NCI-H1930 (cell line): ENCODE data around the gene RAD23B.
"Not testable (repeated sequence)": the region's sequence is repeated elsewhere in the genome, so short reads cannot be mapped to it uniquely, and the experiment has no call there.

ENCODE experiments used
- DNase-seq, 2 experiments: peaks; one replicate each; lab custom pipeline; 2025; lab: John Stamatoyannopoulos, UW

The RAD23B gene

DNA sequence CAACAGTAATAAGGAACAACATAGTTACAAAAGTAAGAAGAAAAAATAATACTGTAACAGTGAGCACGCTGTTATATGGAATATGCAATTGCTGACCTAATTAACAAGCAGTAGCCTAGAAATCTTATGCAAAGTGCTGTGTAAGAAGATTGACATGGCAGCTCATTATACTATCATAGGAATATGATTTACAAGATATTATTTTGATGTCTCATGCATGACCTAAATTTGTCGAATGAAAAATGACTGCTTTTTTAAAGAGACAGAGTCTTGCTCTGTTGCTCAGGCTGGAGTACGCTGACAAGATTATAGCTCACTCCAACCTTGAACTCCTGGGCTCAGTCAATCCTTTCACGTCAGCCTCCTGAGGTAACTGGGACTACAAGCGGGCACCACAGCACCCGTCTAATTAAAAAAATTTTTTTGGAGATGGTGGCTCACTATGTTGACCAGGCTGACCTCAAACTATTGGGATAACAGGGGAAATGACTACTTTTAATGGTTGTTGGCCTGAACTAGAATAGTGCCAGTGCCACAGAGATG is 10.5 kb downstream of the RAD23B start:
- DNase-seq, result no peak

DNA sequence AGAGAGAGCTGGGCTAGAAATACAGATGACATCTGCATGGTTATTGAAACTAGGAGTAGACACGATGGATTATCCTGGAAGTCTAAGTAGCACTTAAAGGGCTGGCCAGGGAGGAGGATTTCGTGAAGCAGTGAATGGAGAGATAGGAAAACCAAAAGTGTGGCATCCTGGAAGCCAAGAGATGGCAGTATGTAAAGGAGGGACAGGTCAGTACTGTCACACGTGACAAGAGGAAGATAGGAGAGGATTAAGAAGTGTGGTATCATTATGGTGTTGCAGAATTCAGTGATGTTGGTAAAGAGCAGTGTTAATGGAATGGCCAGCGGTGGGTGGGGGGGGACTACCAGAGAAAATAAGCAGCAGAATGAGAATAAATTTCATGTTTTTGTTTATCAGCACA is 11.7 kb downstream of the RAD23B start:
- no peak for DNase-seq

DNA sequence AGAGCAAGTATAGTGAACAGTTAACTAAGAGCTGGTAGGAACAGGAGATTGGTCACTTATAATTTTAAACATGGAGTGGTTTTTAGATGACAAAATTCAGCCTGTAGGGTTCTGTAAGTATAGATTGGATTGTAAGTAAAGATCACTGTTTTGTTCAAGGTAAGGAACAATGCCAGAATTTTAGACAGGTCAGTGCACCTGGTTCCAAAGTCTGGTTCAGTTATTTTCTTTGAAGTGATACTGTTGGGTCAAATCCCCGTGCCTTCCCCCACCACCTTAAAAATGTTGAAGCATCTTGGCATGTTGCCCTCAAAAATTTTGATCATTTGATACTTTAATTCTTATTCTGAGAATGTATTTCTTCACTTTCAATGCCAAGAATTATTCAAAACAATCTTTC is 12.9 kb downstream of the RAD23B start:
- no peak for DNase-seq

DNA sequence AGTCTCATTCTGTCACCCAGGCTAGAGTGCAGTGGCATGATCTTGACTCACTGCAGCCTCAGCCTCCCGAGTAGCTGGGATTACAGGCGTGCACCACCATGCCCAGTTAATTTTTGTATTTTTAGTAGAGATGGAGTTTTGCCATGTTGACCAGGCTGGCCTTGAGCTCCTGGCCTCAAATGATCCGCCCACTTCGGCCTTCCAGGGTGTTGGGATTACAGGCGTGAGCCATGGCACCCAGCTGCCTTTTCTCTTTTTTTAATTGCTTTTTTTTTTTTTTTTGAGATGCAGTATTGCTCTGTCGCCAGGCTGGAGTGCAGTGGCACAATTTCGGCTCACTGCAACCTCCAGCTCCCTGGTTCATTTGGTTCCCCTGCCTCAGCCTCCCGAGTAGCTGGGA is 13.5 kb downstream of the RAD23B start:
- DNase-seq, result not testable (repeated sequence)

DNA sequence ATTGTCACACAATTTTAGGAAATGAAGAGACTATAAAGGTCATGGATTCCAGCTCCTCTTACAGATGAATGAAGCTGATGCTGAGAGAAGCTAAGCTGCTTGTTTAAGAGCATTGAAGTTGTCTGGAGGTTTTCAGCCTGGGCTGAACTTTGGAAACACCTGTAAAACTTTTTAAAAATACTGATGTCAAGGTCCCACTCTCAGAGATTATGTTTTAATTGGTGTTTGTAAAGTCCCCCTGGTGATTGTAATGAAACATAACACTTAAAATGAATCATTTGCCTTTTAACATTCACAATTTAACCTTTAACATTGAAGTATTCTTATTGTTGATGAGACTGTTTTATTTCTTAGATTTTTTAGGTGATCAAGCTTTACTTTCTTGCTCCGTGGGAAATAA is 16.4 kb downstream of the RAD23B start:
- DNase-seq, result no peak

DNA sequence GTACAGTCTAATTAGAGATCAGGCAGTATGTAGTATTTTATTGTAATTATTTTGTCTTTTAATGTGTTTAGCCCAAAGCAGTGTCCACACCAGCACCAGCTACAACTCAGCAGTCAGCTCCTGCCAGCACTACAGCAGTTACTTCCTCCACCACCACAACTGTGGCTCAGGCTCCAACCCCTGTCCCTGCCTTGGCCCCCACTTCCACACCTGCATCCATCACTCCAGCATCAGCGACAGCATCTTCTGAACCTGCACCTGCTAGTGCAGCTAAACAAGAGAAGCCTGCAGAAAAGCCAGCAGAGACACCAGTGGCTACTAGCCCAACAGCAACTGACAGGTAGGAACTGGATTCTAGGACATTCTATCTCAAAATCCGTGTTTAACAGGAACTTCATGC is 23.2 kb downstream of the RAD23B start:
- DNase-seq, result no peak

DNA sequence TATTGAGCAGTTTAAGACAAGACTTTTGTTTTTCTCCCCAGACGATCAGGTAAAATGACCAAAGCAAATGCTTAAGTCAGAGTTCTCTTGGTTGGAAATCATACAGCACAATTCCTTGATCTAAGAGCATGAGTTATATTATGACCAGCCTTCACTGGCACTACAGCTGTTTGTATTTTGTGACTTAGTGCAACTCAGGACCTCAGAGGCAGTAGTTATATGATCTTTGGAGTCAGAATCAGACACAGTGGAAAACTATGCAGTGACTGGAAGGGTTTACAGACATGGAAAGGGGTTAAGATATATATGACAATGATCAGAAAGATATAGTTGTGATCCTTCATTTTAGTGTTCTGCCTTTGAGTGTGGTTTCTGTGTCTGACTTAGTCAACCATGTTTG is 24.3 kb downstream of the RAD23B start:
- DNase-seq, result no peak

DNA sequence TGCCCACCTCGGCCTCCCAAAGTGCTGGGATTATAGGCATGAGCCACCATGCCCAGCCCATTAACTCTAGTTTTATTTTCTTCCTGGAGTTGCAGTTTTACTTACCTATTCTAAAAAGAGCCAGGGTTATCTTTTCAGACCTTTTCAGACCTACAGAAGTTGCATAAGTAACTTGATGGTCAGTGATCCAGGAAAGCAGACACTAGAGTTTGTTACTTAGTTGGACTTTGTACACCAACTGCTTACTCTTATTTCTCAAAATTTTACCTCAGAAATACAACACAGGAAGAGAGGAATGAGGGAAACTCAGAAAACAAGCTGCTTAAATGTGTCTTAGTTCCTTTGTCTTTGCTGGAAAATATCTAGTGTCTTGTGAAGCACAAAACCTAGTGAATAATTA is 25.4 kb downstream of the RAD23B start:
- no peak for DNase-seq

DNA sequence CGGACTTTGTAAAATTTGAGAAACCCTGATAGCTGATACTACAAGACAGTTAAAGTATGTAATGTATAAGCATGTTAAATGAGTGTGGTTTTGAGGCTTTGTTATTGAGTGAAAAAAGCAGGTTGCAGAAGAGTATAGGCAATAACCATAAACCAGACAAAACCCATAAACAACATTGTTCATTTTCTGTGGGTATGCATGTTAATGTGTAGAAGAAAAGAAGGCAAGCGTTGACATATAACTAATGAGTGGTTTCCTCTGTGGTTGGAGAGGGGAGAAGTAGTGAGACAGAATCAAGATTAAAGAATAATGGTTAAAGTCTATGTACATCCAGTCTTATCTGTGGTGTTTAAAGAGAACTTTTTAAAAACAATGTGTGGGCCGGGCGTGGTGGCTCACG is 26.2 kb downstream of the RAD23B start:
- DNase-seq, result no peak

DNA sequence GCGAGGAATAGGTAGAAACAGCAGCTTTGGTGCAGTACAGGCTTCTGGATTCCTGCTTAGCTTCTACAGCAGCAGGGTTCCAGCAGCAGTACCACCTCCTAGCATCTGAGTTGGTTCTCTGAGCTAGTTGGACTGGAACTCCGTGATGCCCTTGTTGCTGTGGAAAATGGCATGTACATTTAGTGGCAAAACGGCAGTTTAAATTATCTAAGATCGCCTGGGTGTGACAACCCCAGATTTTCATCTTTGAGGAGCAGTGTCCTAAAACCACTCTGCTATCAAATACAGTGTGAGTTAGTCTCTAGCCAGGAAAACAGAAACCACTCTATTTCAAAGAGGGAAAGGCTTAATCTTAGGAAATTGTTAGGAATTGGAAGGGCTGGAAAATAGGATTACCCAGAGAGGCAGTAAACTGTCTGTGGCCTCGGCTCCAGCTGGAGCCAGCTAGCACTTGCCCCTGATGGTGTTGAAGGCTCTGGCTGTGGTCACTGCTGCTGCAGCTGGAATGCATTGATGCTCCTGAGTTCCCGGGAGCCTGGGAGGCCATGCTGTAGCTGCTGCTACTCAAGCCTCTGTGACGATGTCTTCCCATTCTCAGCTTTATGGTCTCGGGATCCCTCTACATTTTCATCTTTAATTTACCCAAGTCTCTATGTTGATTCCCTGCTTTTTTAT is 29.4 kb downstream of the RAD23B start:
- DNase-seq, result no peak

DNA sequence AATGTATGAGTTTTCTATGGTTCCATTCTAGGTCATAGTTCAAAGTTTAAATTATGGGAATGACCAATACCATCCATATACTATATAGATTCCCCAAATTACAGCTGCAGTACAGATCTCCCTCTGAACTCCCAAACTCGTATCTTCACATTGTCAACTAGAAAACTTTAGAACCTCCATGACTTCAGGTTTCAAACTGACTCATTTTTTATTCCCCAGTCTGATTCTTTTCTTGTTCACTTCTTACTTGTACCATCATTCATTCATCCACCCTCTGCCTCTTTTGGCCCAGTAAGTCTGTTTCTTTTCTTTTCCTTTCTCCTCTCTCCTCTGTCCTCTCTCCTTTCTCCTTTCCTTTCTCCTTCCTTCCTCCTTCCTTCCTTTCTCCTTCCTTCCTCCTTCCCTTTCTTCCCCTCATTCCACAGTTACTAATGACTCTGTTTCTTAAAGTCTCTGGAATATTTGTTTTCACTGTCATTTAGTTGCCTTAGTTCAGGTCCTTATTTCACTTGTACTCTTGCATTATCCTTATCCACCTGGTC is 30.5 kb downstream of the RAD23B start:
- no peak for DNase-seq

DNA sequence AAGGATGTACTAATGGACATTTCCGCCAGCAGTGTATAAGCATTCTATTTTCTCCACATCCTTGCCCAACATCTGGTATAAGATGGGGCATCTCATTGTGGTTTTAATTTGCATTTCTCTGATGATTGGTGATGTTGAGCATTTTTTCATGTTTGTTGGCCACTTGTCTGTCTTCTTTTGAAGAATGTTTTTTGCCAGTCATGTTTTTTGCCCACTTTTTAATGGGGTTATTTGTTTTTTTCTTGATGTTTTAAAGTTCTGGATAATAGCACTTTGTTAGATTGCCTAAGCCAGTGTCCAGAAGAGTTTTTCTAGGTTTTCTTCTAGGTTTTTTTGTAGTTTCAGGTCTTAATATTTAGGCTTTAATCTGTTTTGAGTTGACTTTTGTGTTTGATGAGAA is 31.7 kb downstream of the RAD23B start:
- no peak for DNase-seq

DNA sequence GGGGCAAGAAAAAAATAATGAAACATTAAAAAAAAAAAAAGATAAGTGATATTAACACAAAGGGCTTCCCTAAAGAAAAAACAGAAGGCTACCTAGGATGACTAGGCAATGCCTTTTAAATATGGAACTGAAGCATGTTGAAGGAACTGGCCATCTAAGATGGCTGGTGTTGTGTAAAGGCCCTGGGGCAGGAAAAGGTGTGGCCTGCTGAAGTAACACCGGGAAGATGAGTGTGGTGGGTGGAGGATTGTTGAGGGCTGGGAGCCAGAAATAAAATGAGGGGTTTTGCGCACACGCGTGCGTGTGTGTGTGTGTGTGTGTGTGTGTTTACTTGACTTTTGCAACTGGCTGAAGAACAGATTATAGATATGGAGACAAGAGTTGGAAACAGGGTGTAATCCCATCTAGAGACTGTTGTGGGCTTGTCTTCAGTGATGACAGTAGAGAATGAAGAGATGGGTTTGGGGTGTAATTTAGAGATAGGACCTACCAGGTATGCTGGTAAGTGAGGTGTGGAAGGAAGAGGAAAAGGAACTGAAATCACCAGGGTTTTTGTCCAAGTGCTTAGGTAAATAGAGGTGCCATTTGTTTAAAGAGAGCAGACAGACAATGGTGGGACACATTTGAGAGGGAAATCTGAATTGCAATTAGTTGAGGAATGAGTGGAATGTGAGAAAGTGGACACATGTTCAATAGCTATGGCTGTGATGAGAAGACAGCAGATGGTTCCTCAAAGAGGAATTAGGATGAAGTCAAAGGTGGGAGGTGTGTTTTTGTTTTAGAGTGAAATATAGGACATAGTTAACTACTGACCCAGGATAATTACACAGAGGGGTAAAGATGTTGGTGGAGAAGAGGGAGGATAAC is 33.9 kb downstream of the RAD23B start:
- no peak for DNase-seq

DNA sequence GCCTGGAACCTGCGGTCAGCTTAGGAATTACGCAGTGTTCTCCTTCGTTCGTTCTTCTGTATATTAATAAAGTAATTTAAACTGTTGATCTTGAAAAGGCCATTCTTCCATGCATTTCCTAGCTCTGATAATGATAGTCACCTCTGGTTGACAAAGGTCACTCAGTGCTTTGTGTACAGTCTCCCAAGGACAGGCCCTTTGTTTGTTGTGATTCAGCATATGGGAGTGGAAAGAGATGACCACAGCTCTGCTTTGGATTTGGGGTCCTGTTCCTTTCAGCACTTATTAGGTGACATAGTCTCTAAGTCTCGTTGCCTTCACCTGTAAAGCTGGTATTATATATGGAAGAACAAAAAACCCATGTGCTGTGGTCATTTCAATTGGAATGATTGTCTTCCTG is 39.6 kb downstream of the RAD23B start:
- DNase-seq, result no peak

DNA sequence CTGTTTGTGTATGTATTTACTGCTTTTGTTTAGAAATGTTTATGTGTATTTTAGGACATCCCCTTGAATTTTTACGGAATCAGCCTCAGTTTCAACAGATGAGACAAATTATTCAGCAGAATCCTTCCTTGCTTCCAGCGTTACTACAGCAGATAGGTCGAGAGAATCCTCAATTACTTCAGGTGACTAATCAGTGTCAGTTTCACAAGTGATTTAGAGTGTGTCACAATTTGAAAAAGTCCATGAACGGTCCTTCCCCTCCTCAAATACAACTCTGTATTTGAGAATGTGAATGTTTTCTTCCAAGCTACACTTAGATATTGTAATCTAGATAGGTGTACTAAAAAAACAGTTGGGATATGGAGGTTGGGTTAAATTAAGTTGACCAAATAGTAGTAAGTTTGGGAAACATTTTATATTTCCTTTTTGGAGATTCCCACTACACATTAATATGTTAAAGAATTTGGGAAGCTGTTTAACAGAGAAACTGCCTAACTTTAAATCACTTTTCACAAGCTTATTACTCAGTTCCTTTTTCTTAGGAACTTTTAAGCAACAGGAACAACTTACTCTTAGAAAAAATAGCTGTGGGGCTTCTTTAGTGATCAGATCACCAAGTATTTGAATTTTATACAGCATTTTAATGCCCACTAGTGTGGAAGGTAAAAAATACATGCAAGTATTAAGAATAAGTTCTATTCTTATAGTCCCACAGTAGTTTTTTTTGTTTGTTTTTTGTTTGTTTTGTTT is 40.9 kb downstream of the RAD23B start:
- no peak for DNase-seq

DNA sequence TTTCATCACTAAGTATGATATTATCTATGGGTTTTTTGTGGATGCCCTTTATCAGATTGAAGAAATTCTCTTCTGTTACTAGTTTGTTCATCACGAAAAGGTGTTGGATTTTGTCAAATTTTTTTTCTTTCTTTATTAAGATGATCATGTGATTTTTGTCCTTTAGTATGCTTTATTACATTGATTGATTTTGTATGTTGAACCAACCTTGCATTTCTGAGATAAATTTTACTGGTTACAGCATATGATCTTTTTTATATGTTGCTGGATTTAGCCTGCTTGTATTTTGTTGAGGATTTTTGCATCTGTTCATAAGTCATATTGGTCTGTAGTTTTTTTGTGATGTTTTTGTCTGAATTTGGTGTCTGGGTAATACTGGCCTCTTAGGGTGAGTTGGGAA is 42.8 kb downstream of the RAD23B start:
- no peak for DNase-seq

DNA sequence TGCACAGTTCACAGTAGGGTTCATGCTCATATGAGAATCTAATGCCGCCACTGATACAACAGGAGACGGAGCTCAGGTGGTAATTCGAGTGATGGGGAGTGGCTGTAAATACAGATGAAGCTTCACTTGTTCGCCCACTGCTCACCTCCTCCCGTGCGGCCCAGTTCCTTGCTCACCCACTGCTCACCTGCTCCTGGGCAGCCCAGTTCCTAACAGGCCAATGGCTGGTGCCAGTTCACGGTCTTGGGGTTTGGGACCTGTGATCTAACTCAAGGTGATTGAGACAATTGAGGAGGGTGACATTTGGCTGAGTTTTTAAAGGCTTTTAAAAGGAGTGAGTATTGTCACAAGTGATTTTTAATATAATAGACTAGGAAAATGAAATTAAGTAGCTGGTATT is 45.4 kb downstream of the RAD23B start:
- no peak for DNase-seq

DNA sequence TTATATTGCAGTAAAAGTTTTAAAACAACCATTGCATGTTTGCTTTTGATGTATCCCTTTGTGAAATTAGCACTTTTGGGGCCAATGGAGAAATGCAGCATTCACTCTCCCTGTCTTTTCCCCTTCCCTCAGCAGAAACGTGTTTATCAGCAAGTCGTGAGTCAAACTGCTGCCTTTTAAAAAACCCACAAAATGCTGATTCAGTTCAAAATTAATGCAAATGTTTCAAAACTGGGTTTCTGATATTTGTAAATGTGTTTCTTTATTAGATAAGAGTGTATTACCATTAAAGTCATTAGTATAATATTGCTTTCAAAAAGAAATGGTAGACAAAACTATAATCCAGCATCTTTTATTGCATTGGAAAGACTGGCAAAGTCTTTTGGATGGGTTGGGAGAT is 47.3 kb downstream of the RAD23B start:
- no peak for DNase-seq

DNA sequence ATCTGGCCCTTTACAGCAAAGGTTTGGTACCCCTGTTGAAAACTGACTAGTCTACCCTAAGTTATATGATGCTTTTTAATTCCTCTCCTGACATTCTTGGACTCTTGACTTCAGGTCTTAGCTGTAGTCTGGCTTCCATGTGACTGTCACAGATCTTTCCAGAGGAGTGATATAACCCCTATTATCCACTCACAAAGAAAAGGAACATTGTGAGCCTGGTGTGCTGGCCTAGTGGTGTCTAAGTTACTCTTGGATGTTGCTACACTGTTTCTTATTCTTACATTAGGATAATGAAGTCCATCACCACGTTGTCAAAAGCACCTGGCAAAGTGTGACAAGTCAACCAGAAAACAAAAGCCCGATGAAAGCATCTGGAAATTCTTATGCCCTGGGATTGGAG is 49.8 kb downstream of the RAD23B start:
- no peak for DNase-seq

DNA sequence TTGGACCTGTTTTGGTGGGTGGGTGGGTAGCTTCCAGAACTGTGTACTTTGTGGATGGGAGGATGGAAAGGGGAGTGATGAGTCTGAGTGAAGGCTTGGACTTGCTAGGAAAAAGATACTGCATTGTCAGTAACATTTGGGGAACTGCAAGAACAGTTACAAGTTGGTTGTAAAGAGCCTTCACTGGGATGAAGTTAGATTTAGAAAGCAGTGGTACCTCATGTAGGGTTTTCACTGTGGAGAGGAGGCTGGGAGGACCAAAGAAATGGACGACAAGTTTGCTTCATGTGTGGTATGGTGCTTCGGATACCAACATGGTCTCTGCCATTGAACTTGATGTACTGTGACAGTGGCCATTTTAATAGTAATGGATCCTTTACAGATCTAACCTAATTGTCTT is 50.3 kb downstream of the RAD23B start:
- no peak for DNase-seq

DNA sequence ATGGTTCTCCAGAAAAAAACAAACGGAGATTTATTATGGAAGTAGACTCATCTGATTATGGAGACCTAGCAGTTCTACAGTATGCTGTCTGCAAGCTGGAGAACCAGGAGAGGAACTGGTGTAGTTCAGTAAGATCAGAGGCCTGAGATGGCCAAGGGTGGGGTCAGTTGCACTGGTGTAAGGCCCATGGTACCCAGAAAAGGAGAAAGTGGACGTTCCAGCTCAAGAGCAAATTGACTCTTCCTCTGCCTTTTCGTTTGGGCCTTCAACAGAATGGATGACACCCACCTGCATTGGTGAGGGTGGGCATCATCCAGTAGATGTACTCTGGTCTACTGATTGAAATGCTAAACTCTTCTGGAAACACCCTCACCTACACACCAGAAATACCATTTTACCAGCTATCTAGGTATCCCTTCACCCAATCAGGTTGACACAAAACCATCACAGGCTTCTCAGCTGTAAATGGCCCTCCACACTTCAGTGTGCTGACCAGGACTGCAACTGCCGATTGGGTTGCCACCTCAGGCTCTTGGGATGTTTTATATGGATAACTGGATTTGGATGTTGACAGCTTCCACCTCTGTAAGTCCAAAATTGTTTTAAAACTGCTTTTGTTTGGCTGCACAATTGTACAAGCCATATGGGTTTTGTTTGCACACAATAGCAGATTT is 51.2 kb downstream of the RAD23B start:
- no peak for DNase-seq

DNA sequence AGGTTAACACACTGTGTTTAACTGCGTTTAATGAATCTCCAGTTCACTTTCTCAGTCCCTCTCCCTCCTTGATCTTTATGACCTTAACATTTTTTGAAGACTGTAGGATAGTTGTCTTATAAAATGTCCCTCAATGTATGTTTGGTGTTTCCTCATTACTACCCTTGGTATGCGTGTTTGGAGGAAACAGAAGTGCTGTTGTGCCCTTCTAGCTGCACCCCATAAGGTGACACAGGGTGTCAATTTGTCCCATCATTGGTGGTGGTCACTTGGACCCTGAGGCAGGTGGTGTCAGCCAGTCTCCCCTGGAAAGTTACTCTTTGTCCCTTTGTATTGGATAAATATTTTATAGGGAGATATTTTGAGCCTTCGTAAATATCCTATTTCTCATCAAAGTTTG is 52.3 kb downstream of the RAD23B start:
- DNase-seq, result no peak
